Spleen (tissue), 11 donors: ENCODE measurements around the gene POLR1B. TPM values are rescaled to one million over a fixed set of nuclear protein-coding genes. Genes with fewer than 3 reads are reported as not detected.

ENCODE experiments used
- polyA plus RNA-seq, 3 donors: library from polyadenylated mRNA; stranded (reverse); fragments of 200-250 nt; gene quantifications; one replicate each; pipeline ENCODE4 v1.2.1, GENCODE V29; 2013
- small RNA-seq, 4 donors: library from RNA; depleted of rRNA; stranded (forward); fragments of <200 nt; gene quantifications; one replicate each; pipeline ENCODE3, GENCODE V24; 2016
- total RNA-seq, 7 donors: library from RNA; depleted of rRNA in 3 of 7; stranded (reverse); fragments of >200 nt in 3 of 7; fragmentation: NEBNext Ultra II Directional in 4 of 7; extraction: Animal tissue kit (Norgen Biotek cat#: 25700) in 4 of 7; gene quantifications; one replicate each; pipeline versions ENCODE4 v1.1.0 to v1.2.1, GENCODE V29; 2016 to 2021
- donor health status: healthy with polysubstance abuse.
- donor health status: DM: no; HTN: no; CAD: no; lungs with moderate emphysema.
- donor health status: DM: no; HTN: no; CAD: no.
- donor health status: Bipolar disorder and iron deficiency.
- donor health status: healthy.
- donor health status: DM: no; HTN: no; CAD: no.
- donor health status: DM: yes; HTN: yes; CAD: no.

Gene POLR1B
- total and polyA plus RNA-seq, 10 donors = 4.9 to 31.8 (median 18.5) TPM

Small RNA genes lying within 50 kb of the gene (small RNA-seq; reads per million reads assigned to genes)
- 0 reads per million in 4 donors for gene RF00019

Other genes with a start within 250 kb of the POLR1B start
- gene RGPD8, start 108.8 kb upstream of the POLR1B start, total RNA-seq = 10 to 100 TPM; 11.1 to 35.4 (median 18.9) TPM
- 1 to 10 TPM in 1 of 3 donors, under 1 TPM in 2; 0.09 to 1.3 (median 0.49) TPM for gene RGPD8, start 108.8 kb upstream of the POLR1B start, polyA plus RNA-seq
- gene TTL, start 60.3 kb upstream of the POLR1B start, total RNA-seq = 10 to 100 TPM; 17.6 to 29.8 (median 27.1) TPM
- gene TTL, start 60.3 kb upstream of the POLR1B start, polyA plus RNA-seq = 10 to 100 TPM in 1 of 3 donors, 1 to 10 TPM in 2; 8.1 to 12.7 (median 9.1) TPM
- gene CHCHD5, start 42.1 kb downstream of the POLR1B start, total RNA-seq = 10 to 100 TPM; 11.9 to 22.4 (median 16.1) TPM
- 10 to 100 TPM; 21.5 to 34.8 (median 31.9) TPM for gene CHCHD5, start 42.1 kb downstream of the POLR1B start, polyA plus RNA-seq
- 10 to 100 TPM; 49.0 to 83.6 (median 69.9) TPM for gene SLC20A1, start 103.5 kb downstream of the POLR1B start, total RNA-seq
- 10 to 100 TPM; 15.4 to 24.5 (median 17.8) TPM for gene SLC20A1, start 103.5 kb downstream of the POLR1B start, polyA plus RNA-seq
- gene NT5DC4, start 178.6 kb downstream of the POLR1B start, total RNA-seq = 1 to 10 TPM in 6 of 7 donors, under 1 TPM in 1; 0.28 to 3.8 (median 2.2) TPM
- gene NT5DC4, start 178.6 kb downstream of the POLR1B start, polyA plus RNA-seq = under 1 TPM; 0.47 to 0.83 (median 0.72) TPM
- gene CKAP2L, start 222.1 kb downstream of the POLR1B start, total RNA-seq = 1 to 10 TPM in 6 of 7 donors, under 1 TPM in 1; 0.55 to 3.5 (median 2.1) TPM
- 1 to 10 TPM in 1 of 3 donors, under 1 TPM in 2; 0.20 to 1.3 (median 0.83) TPM for gene CKAP2L, start 222.1 kb downstream of the POLR1B start, polyA plus RNA-seq
- under 1 TPM in 5 of 7 donors, not detected in 2; 0.22 to 0.98 (median 0.70) TPM for gene IL1A, start 242.0 kb downstream of the POLR1B start, total RNA-seq
- 1 to 10 TPM in 1 of 3 donors, under 1 TPM in 2; 0.21 to 1.6 (median 0.67) TPM for gene IL1A, start 242.0 kb downstream of the POLR1B start, polyA plus RNA-seq